Measurements from ENCODE around the gene SLC4A9. TPM values are rescaled to one million over a fixed set of nuclear protein-coding genes. Genes with fewer than 3 reads are reported as not detected.

Gene SLC4A9
- total RNA-seq, 2 experiments from 2014 or later: not detected

GRCh38 chr5:140400730-140401361 lies 40.9 kb downstream of the SLC4A9 start:
- Histone ChIP-seq H3K4me3 (ENCODE audit: low read length) (peak overlapping the region; percentile 97), H3K27me3 (ENCODE audit: control insufficient read depth in 1 of 2, insufficient read depth in 2 of 2, low read length in 2 of 2) (no peaks in the 10 kb centered on the region), H3K36me3 (ENCODE audit: insufficient read depth, low read length) (peaks cover 4% of the 10 kb centered on the region), H3K4me1 (ENCODE audit: insufficient read depth, low read length) (peaks cover 31% of the 10 kb centered on the region), H3K27ac (ENCODE audit: low read depth in 1 of 2, low read length in 2 of 2) (peak overlapping the region; percentile 84 to 96), H3K9me3 (ENCODE audit: control insufficient read depth in 1 of 2, insufficient read depth in 1 of 2, low read length in 2 of 2) (no peaks in the 10 kb centered on the region)
- no peak for TF ChIP-seq CTCF (IDR thresholded peaks at IDR 0.05)
- peak; percentile 71 to 95 (median 80) for DNase-seq
- CTCF ChIA-PET: interaction anchor here (0.7 to 1.6 kb wide), 4 partner anchors 28 to 294 kb away, joined by 3 to 8 read pairs (median 4); no protein-coding TSS in a partner anchor
- intact Hi-C loops (cut with DNase I, micrococcal nuclease): loop anchor here (1.0 to 10.0 kb wide), 10 partner anchors 41 to 1826 kb away; partner anchors contain the start of genes CYSTM1 (in 2 of the 2), EIF4EBP3 (in 2 of the 2), HARS1 (in 1 of the 2) and HARS2 (in 1 of the 2)
- POLR2A ChIA-PET: interaction anchor here (0.6 to 4.5 kb wide), 47 partner anchors 13 to 1857 kb away, joined by 3 to 57 read pairs (median 5); partner anchors contain the start of genes APBB3, CD14, CYSTM1 and DELE1
- H3K9me3 Mint-ChIP-seq: no peaks in the 10 kb centered on the region
- H3K27me3 Mint-ChIP-seq: no peaks in the 10 kb centered on the region
- no peak overlapping the region for H3K4me3 Mint-ChIP-seq
- no peak overlapping the region for H3K27ac Mint-ChIP-seq
- peaks cover 35% of the 10 kb centered on the region for H3K4me1 Mint-ChIP-seq (ENCODE audit: low read depth)
- ATAC-seq (ENCODE audit: poor library complexity): peak; percentile 66
- peaks cover 22% of the 10 kb centered on the region for H3K36me3 Mint-ChIP-seq (ENCODE audit: low read depth)

- H3K4me3 Mint-ChIP-seq: no peak within 1 kb of the TSS
- ChIA-PET CTCF (interaction anchor here (0.7 to 1.6 kb wide), 6 partner anchors 29 to 294 kb away, joined by 3 to 8 read pairs (median 4); partner anchors contain the start of gene EIF4EBP3), POLR2A (interaction anchor here (0.6 to 4.5 kb wide), 50 partner anchors 9 to 1858 kb away, joined by 3 to 57 read pairs (median 5); partner anchors contain the start of genes APBB3, CD14, CYSTM1 and DELE1)
- peak; percentile 90 to 100 (median 94) for DNase-seq
- H3K27me3 Mint-ChIP-seq: no peaks in the 10 kb centered on the region
- peaks cover 28% of the 10 kb centered on the region for H3K36me3 Mint-ChIP-seq (ENCODE audit: low read depth)
- H3K4me1 ChIP-seq (ENCODE audit: insufficient read depth, low read length): peaks cover 36% of the 10 kb centered on the region
- no peaks in the 10 kb centered on the region for H3K9me3 Mint-ChIP-seq
- H3K27ac Mint-ChIP-seq: no peak within 1 kb of the TSS
- H3K27ac ChIP-seq (ENCODE audit: low read depth in 1 of 2, low read length in 2 of 2): peak within 1 kb of the TSS; percentile 91 to 96
- peak; percentile 78 for ATAC-seq (ENCODE audit: poor library complexity)
- intact Hi-C loops (cut with DNase I, micrococcal nuclease): loop anchor here (1.0 to 10.0 kb wide), 11 partner anchors 41 to 1827 kb away; partner anchors contain the start of genes CYSTM1 (in 2 of the 2), EIF4EBP3 (in 2 of the 2), HARS1 (in 1 of the 2) and HARS2 (in 1 of the 2)
- no peak for TF ChIP-seq CTCF (IDR thresholded peaks at IDR 0.05)
- peaks cover 41% of the 10 kb centered on the region for H3K4me1 Mint-ChIP-seq (ENCODE audit: low read depth)
- no peaks in the 10 kb centered on the region for H3K9me3 ChIP-seq (ENCODE audit: control insufficient read depth in 1 of 2, insufficient read depth in 1 of 2, low read length in 2 of 2)
- H3K36me3 ChIP-seq (ENCODE audit: insufficient read depth, low read length): peaks cover 12% of the 10 kb centered on the region
- peak within 1 kb of the TSS; percentile 97 for H3K4me3 ChIP-seq (ENCODE audit: low read length)
- H3K27me3 ChIP-seq (ENCODE audit: control insufficient read depth in 1 of 2, insufficient read depth in 2 of 2, low read length in 2 of 2): no peaks in the 10 kb centered on the region
Measured at GRCh38 chr5:140401362-140402257, 41.6 kb downstream of the SLC4A9 start, which contains the start of gene ANKHD1. ANKHD1 (plus strand) TSS chr5:140401833; CDS start chr5:140401968, 135 bp downstream.

Data from CD4-positive, alpha-beta T cell (primary cell).